ENCODE data around the gene TMEM179B. TPM values are rescaled to one million over a fixed set of nuclear protein-coding genes. Genes with fewer than 3 reads are reported as not detected.

TMEM179B gene
- total and polyA plus RNA-seq, 4 donors: 21.1 to 81.4 (median 32.7) TPM

- 96% methylated on average over 7 of the region's 7 CpGs for WGBS
- H3K9me3 ChIP-seq (ENCODE audit: control insufficient read depth in 4 of 4, low read length in 3 of 4): no peaks in the 10 kb centered on the region
- H3K27ac ChIP-seq (ENCODE audit: low read depth in 1 of 2, low read length in 2 of 2): no peak overlapping the region
- peaks cover 4 to 29% (median 11%) of the 10 kb centered on the region in 4 donors for H3K36me3 ChIP-seq (ENCODE audit: control insufficient read depth in 4 of 4, insufficient read depth in 3 of 4, low read depth in 1 of 4, low read length in 3 of 4)
- no peaks in the 10 kb centered on the region for H3K27me3 ChIP-seq (ENCODE audit: control insufficient read depth in 4 of 4, insufficient read depth in 4 of 4, low read length in 3 of 4)
- TF ChIP-seq RXRA (IDR thresholded peaks at IDR 0.05): no peak
- no peak for TF ChIP-seq ZBTB33 (IDR thresholded peaks at IDR 0.05)
- no peak for TF ChIP-seq EGR1 (IDR thresholded peaks at IDR 0.05; ENCODE audit: low read depth in 2 of 2)
- no peak for TF ChIP-seq SP1 (IDR thresholded peaks at IDR 0.05)
- no peak for TF ChIP-seq FOXA2 (IDR thresholded peaks at IDR 0.05)
- no peak for TF ChIP-seq REST (IDR thresholded peaks at IDR 0.05)
- TF ChIP-seq JUND (IDR thresholded peaks at IDR 0.05): no peak
- TF ChIP-seq YY1 (IDR thresholded peaks at IDR 0.05): no peak
- TF ChIP-seq TAF1 (conservative IDR thresholded peaks at IDR 0.05): no peak
- TF ChIP-seq ATF3 (IDR thresholded peaks at IDR 0.05): no peak
- no peak for TF ChIP-seq MAX (IDR thresholded peaks at IDR 0.05)
- no peak for TF ChIP-seq CTCF (IDR thresholded peaks at IDR 0.05; ENCODE audit: low read depth, low read length, missing input control)
- TF ChIP-seq RAD21 (IDR thresholded peaks at IDR 0.05): no peak
- no peak for TF ChIP-seq HNF4A (conservative IDR thresholded peaks at IDR 0.05)
- TF ChIP-seq NR2F2 (IDR thresholded peaks at IDR 0.05): no peak
- no peak for TF ChIP-seq FOXA1 (IDR thresholded peaks at IDR 0.05)
- TF ChIP-seq HNF4G (IDR thresholded peaks at IDR 0.05): no peak
- no peak for TF ChIP-seq GABPA (IDR thresholded peaks at IDR 0.05 in 1 of 2, conservative IDR thresholded peaks at IDR 0.05 in 1 of 2)
- no peak for DNase-seq (ENCODE audit: low spot score)
- no peak overlapping the region for H3K4me3 ChIP-seq (ENCODE audit: low read depth in 1 of 3, low read length in 3 of 3)
- no peak overlapping the region for H3K9ac ChIP-seq (ENCODE audit: low read depth in 1 of 2, low read length in 2 of 2)
- peaks cover 2 to 11% (median 9%) of the 10 kb centered on the region in 4 donors for H3K4me1 ChIP-seq (ENCODE audit: control insufficient read depth in 4 of 4, insufficient read depth in 4 of 4, low read length in 3 of 4)
Observed at GRCh38 chr11:62782753-62783152, 4.4 kb upstream of the TMEM179B start.

Data from liver (tissue), 9 donors.